Hypothalamus (tissue), 51 donors: ENCODE measurements around the gene GNG12.
"Not testable (repeated sequence)": the region's sequence is repeated elsewhere in the genome, so short reads cannot be mapped to it uniquely, and the experiment has no call there.

Experiments
- DNase-seq, 51 donors: peaks; one replicate each; lab custom pipeline; 2025; lab: John Stamatoyannopoulos, UW

Gene GNG12

DNA sequence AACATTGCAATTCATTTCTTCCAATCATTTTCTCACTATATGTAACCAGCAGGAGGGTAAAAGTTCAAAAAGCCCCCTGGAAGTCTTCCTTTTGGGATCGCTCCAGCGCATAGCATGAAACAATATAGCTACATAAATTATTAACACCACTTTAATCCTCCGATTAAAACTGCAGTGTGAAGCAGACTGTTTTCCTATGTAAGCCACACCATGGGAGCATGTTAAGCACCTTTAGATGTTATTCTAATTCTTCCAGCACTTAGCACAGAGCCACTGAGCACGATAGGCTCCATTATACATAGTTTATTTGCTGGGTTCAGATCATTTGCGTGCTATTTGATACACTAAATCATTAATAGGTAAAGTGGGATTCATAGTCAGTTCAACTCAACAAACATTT, 166.6 kb downstream of the GNG12 start:
- DNase-seq, result no peak

DNA sequence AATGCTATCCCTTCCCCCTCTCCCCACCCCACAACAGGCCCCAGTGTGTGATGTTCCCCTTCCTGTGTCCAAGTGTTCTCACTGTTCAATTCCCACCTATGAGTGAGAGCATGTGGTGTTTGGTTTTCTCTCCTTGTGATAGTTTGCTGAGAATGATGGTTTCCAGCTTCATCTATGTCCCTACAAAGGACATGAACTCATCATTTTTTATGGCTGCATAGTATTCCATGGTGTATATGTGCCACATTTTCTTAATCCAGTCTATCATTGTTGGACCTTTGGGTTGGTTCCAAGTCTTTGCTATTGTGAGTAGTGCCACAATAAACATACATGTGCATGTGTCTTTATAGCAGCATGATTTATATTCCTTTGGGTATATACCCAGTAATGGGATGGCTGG, 168.0 kb downstream of the GNG12 start:
- not testable (repeated sequence) for DNase-seq

DNA sequence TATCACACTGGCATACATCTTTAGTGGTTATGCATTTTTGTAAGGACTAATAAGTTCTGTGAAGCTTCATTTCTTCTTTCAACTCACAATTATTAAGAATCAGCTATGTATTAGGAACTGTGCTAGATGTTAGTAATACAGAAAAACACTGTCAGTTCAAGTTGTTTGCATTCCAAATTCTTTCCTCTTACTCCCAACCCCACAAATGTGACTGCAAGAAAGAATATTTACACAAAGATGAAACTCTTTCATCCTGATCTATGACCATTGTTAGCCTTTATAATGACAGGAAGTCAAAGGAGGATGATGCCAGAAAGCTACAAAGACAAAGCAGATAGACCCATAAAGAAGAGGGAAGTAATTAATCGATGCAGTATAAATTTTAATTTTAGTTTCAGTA, 169.2 kb downstream of the GNG12 start:
- DNase-seq, result no peak

DNA sequence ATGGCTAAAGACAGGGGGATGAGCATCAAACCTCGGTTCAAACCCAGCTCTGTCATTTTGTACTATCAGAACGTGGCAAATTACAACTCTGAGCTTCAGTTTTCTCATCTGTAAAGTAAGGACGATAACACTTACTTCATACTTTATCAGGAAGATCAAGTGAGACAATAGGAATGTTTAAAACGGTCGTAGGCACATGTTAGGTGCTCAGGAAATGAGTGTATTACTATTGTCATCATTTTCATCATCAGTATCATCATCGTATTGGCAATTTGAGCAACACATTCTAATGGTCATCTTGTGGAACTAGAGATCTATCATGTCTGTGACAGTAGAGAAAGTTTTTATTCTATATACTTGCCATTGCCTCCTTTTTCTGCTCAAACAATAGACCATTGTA, 170.4 kb downstream of the GNG12 start:
- no peak for DNase-seq

DNA sequence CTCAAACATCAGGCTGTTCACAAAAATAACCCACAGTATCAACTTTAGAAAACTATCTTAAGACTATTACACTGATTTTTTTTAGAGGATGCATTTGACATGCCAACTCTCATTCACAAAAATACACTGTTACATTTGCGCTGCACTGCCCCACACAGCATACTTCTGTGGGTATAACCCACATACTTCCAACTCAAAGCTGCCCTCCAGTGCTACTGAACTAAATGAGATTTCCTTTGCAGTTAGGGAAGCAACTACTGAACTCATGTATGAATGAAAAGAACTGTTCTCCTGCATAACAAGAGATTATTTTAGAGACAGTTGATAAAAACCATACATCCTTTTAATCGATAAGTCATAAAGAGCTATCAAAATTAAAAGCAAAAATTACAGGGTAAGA, 174.0 kb downstream of the GNG12 start:
- DNase-seq, result no peak

DNA sequence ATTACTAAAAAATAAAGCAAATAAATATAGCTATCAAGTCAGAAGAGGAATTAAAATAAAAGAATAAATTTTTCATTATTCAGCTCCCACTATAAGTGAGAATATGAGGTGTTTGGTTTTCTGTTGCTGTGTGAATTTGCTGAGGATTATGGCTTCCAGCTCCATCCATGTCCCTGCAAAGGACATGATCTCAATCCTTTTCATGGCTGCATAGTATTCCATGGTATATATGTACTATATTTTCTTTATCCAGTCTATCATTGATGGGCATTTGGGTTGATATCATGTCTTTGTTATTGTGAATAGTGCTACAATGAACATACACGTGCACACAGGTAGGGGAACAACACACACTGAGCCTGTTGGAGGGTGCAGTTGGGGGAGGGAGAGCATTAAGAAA, 176.1 kb downstream of the GNG12 start:
- not testable (repeated sequence) for DNase-seq

DNA sequence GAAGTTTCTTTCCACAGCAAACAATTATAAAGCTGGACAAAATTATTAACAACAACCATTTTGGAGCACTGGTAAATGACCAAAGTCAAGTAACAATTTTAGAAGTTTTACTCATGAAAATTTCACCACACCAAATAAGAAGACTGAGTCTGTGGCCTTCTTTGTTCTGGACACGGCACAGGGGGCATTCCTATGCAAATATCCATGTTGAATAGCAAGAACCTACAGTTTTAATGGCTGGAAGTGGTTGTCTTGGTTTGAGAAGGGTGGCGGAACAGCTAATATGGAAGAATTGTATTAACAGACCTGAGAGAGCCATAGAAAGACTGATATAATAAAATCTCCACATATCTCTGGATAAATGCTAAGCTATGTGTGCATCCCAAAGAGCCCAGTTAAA, 177.7 kb downstream of the GNG12 start:
- DNase-seq, result no peak

DNA sequence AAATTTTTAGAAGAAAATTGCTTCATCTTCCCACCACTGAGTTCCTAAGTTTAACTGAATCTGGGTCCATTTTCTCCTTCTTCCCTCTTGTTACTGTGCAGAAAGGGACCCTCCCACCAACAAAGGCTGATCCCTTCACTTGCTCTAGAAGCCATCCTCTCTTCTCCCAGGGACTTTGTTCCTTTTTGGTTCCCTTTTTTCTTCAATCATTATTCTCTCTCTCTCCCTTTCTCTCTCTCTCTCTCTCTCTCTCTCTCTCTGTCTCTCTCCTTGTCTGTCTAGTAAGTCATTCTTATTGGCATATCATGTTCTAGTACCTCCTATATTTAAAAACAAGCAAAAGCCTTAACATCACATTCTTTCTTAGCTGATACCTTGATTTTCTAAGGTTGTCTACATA, 180.0 kb downstream of the GNG12 start:
- DNase-seq, result no peak

DNA sequence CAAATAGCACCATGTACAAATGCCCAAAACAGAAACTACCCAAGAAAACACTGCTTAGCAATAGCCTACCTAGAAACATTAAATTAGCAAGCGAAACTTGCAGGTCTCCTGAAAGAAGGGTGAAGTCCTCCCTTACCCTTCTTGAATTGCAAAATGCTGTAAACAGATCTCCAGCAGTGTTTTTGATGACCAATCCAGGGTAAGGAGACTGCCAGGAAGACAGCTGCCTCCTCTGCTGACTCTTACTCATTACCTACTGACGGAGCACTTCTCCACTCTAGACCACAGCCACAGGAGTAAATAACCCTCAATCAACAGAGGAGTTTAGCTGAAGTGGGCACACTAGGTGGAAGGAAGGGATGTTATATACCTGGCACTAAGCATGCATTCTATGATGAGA, 180.5 kb downstream of the GNG12 start:
- DNase-seq, result no peak
